ENCODE results near the gene ASRGL1. TPM values are rescaled to one million over a fixed set of nuclear protein-coding genes. Genes with fewer than 3 reads are reported as not detected.

Gene ASRGL1
- total RNA-seq, 1 experiment from 2014 or later, result 10.6 TPM

DNA sequence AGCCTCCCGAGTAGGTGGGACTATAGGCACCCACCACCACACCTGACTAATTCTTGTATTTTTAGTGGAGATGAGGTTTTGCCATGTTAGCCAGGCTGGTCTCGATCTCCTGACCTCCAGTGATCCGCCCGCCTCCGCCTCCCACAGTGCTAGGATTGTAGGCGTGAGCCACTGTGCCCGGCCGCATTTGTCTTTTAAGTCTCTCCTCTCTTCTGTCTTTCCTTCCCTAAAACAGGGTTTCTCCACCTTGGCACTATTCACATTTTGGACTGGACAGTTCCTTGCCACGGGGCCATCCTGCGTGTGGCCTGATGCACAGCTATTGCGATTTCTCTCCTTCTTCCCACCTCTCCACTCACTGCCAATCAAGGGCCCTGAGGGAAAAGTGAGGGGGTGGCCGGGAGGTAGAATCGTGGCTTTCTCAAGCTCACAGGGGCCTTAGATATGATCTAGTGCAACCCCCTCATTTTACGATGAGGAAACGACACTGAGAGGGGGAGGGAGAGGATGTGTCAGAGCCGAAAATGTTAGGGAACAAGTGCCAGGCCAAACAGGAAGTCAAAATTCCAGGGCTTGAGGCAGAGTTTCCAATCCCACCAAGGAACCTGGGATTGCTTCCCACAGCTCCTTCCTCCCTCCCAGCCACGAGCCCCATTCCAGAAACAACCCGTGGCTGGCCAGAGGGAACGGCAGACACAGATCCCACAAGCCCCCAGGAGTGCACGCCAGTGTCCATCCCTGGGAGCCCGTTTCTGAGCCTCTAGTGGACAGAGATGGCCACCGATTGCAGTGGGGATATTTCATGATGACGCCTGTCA lies 102.7 kb downstream of the ASRGL1 start:
- no peak for DNase-seq (ENCODE audit: low spot score)

Other genes with a start within 250 kb of the ASRGL1 start
- gene INCENP, start 213.4 kb upstream of the ASRGL1 start, total RNA-seq (2014; rRNA removed; shearing (Covaris generic)), result 33.3 and 48.9 TPM in 2 replicates
- not detected in 2 replicates for gene SCGB1D1, start 147.2 kb upstream of the ASRGL1 start, total RNA-seq (2014; rRNA removed; shearing (Covaris generic))
- not detected in 2 replicates for gene SCGB2A1, start 128.8 kb upstream of the ASRGL1 start, total RNA-seq (2014; rRNA removed; shearing (Covaris generic))
- not detected in 2 replicates for gene SCGB1D2, start 95.2 kb upstream of the ASRGL1 start, total RNA-seq (2014; rRNA removed; shearing (Covaris generic))
- gene SCGB2A2, start 67.3 kb upstream of the ASRGL1 start, total RNA-seq (2014; rRNA removed; shearing (Covaris generic)), result not detected in 2 replicates
- not detected in 2 replicates for gene SCGB1D4, start 38.4 kb upstream of the ASRGL1 start, total RNA-seq (2014; rRNA removed; shearing (Covaris generic))
- gene SCGB1A1, start 81.6 kb downstream of the ASRGL1 start, total RNA-seq (2014; rRNA removed; shearing (Covaris generic)), result not detected in 2 replicates
- gene AHNAK, start 209.4 kb downstream of the ASRGL1 start, total RNA-seq (2014; rRNA removed; shearing (Covaris generic)), result 47.0 and 60.1 TPM in 2 replicates
- 1,742 and 1,908 TPM in 2 replicates for gene EEF1G, start 236.4 kb downstream of the ASRGL1 start, total RNA-seq (2014; rRNA removed; shearing (Covaris generic))

All from H4 (cell line).